MCF 10A (cell line): ENCODE results near the gene TMC4. TPM values are rescaled to one million over a fixed set of nuclear protein-coding genes. Genes with fewer than 3 reads are reported as not detected.
A peak's percentile ranks its signal among the peaks of the same experiment; 100 is the strongest.

ENCODE experiments used
- BruUV-seq: library from RNA; stranded (reverse); fragments of 400-500 nt; replicated peaks from 2 replicates; lab custom pipeline; 2021; lab: Mats Ljungman, UMichigan
- CTCF ChIA-PET: fragments of 300-600 bp; sonication (Branson Sonifier 250); formaldehyde crosslinking; extraction: SDS; loops from one replicate; lab custom pipeline; 2021; ENCODE audit warnings: antibody characterized with exemption, inconsistent platforms; lab: Yijun Ruan, JAX
- POLR2A ChIA-PET: fragments of 300-600, 350-650 bp; sonication (Branson Sonifier 250); formaldehyde crosslinking; extraction: SDS; loops from one replicate; lab custom pipeline; 2020; ENCODE audit warnings: antibody characterized with exemption, inconsistent platforms; lab: Yijun Ruan, JAX
- DNase-seq: peaks from one replicate; pipeline ENCODE4 v3.0.0-alpha.2; 2018; ENCODE audit not compliant: unreplicated experiment
- H3K27ac Mint-ChIP-seq: one replicate; pipeline ENCODE4 v1.8.0; 2022; ENCODE audit warnings: mild to moderate bottlenecking, low read depth, mixed read lengths; ENCODE audit not compliant: unreplicated experiment
- H3K27me3 Mint-ChIP-seq: one replicate; pipeline ENCODE4 v1.8.0; 2022; ENCODE audit warnings: mixed read lengths; ENCODE audit not compliant: insufficient read depth, unreplicated experiment
- H3K36me3 Mint-ChIP-seq: one replicate; pipeline ENCODE4 v1.8.0; 2022; ENCODE audit warnings: mild to moderate bottlenecking, moderate library complexity, mixed read lengths; ENCODE audit not compliant: insufficient read depth, unreplicated experiment
- H3K4me1 Mint-ChIP-seq: one replicate; pipeline ENCODE4 v1.8.0; 2022; ENCODE audit warnings: mixed read lengths; ENCODE audit not compliant: insufficient read depth, unreplicated experiment
- H3K4me3 Mint-ChIP-seq: one replicate; pipeline ENCODE4 v1.8.0; 2022; ENCODE audit warnings: mild to moderate bottlenecking, moderate library complexity, mixed read lengths; ENCODE audit not compliant: unreplicated experiment
- H3K9me3 Mint-ChIP-seq: one replicate; pipeline ENCODE4 v1.8.0; 2022; ENCODE audit warnings: mixed read lengths; ENCODE audit not compliant: unreplicated experiment
- CTCF ChIP-seq: fragments of 200-600 bp; IDR thresholded peaks from one replicate; pipeline ENCODE4 v1.8.0; 2022; ENCODE audit warnings: antibody characterized with exemption, mild to moderate bottlenecking; ENCODE audit not compliant: unreplicated experiment
- intact Hi-C: fragments of 100-400 bp; cut with micrococcal nuclease; formaldehyde crosslinking; loops from 2 replicates; pipeline ENCODE4 v1.14.1; 2022
- total RNA-seq: library from RNA; stranded (reverse); gene quantifications from 2 replicates; pipeline ENCODE4 v1.2.3, GENCODE V29; 2022

TMC4 gene
- total RNA-seq, 1 experiment from 2014 or later: 6.1 TPM

GRCh38 chr19:54211235-54211634 lies 38.3 kb upstream of the TMC4 start:
- POLR2A ChIA-PET: interaction anchor here (1.3 to 4.7 kb wide), 3 partner anchors 11 to 74 kb away, joined by 4 to 47 read pairs (median 4); partner anchors contain the start of genes CNOT3 and RPS9
- TF ChIP-seq CTCF: no peak
- Mint-ChIP-seq H3K4me1 (peaks cover 37% of the 10 kb centered on the region), H3K4me3 (no peak overlapping the region), H3K9me3 (no peaks in the 10 kb centered on the region), H3K36me3 (peaks cover 53% of the 10 kb centered on the region), H3K27ac (no peak overlapping the region), H3K27me3 (no peaks in the 10 kb centered on the region)
- intact Hi-C loops: no loop called here
- no peak for DNase-seq
- CTCF ChIA-PET: interaction anchor here (0.6 to 1.5 kb wide), 3 partner anchors 17 to 24 kb away, joined by 3 to 6 read pairs (median 4); no protein-coding TSS in a partner anchor
- no TSS peak for BruUV-seq

GRCh38 chr19:54209811-54210494 lies 37.0 kb upstream of the TMC4 start:
- no TSS peak for BruUV-seq
- no peaks in the 10 kb centered on the region for H3K9me3 Mint-ChIP-seq
- peak; percentile 100 for DNase-seq
- no peaks in the 10 kb centered on the region for H3K27me3 Mint-ChIP-seq
- peak overlapping the region; percentile 87 for H3K27ac Mint-ChIP-seq
- CTCF ChIA-PET: interaction anchor here (0.6 to 1.4 kb wide), 4 partner anchors 22 to 1496 kb away, joined by 3 to 6 read pairs (median 3); no protein-coding TSS in a partner anchor
- intact Hi-C loops: no loop called here
- POLR2A ChIA-PET: interaction anchor here (0.7 to 13.2 kb wide), 8 partner anchors 9 to 239 kb away, joined by 3 to 324 read pairs (median 4); partner anchors contain the start of genes LENG1, LENG8, MBOAT7 and RPS9
- peaks cover 39% of the 10 kb centered on the region for H3K4me1 Mint-ChIP-seq
- peaks cover 66% of the 10 kb centered on the region for H3K36me3 Mint-ChIP-seq
- peak overlapping the region; percentile 55 for H3K4me3 Mint-ChIP-seq
- TF ChIP-seq CTCF: no peak

- no peak for TF ChIP-seq CTCF
- Mint-ChIP-seq H3K4me3 (no peak overlapping the region), H3K9me3 (no peaks in the 10 kb centered on the region), H3K36me3 (peaks cover 73% of the 10 kb centered on the region), H3K27me3 (no peaks in the 10 kb centered on the region), H3K27ac (peak overlapping the region; percentile 87), H3K4me1 (peaks cover 44% of the 10 kb centered on the region)
- ChIA-PET POLR2A (interaction anchor here (0.7 to 13.2 kb wide), 7 partner anchors 9 to 239 kb away, joined by 3 to 324 read pairs (median 4); partner anchors contain the start of genes LENG1, LENG8, MBOAT7 and RPS9), CTCF (interaction anchor here (1.0 to 1.4 kb wide), 2 partner anchors 23 to 42 kb away, joined by 4 to 6 read pairs; no protein-coding TSS in a partner anchor)
- BruUV-seq: no TSS peak
- intact Hi-C loops: no loop called here
- DNase-seq: peak; percentile 51
Measured at GRCh38 chr19:54209058-54209810, 36.3 kb upstream of the TMC4 start.

- Mint-ChIP-seq H3K9me3 (no peaks in the 10 kb centered on the region), H3K27me3 (no peaks in the 10 kb centered on the region), H3K4me3 (no peak overlapping the region), H3K27ac (peak overlapping the region; percentile 87), H3K4me1 (peaks cover 44% of the 10 kb centered on the region), H3K36me3 (peaks cover 79% of the 10 kb centered on the region)
- ChIA-PET CTCF (interaction anchor here (0.7 to 1.0 kb wide), 2 partner anchors 41 to 52 kb away, joined by 4 read pairs; no protein-coding TSS in a partner anchor), POLR2A (interaction anchor here (0.6 to 13.2 kb wide), 4 partner anchors 8 to 1517 kb away, joined by 3 to 324 read pairs (median 26); partner anchors contain the start of genes MBOAT7, RPS9 and TSEN34)
- peak; percentile 57 for DNase-seq
- no peak for TF ChIP-seq CTCF
- intact Hi-C loops: no loop called here
- no TSS peak for BruUV-seq
Measured at GRCh38 chr19:54208784-54209057, 35.8 kb upstream of the TMC4 start.
